Right lobe of liver (tissue), 6 donors: ENCODE measurements around the gene PARVB. TPM values are rescaled to one million over a fixed set of nuclear protein-coding genes. Genes with fewer than 3 reads are reported as not detected.

Experiments used
- ATAC-seq, 4 donors: fragments of 200-7000 bp; cut with Tn5 transposase; one replicate each; pipeline ENCODE4 v1.9.1; 2020; ENCODE audit warnings: mild to moderate bottlenecking in 4 of 4, moderate library complexity in 4 of 4
- DNase-seq, 3 donors: peaks; one replicate each; pipeline ENCODE4 v3.0.0-alpha.2; 2020
- H3K27ac ChIP-seq, 3 donors: fragments of 200-600 bp; one replicate each; pipeline ENCODE4 v1.8.0; 2022
- H3K27me3 ChIP-seq, 2 donors: fragments of 200-600 bp; one replicate each; pipeline ENCODE4 v1.8.0; 2022
- H3K36me3 ChIP-seq, 4 donors: fragments of 200-600 bp; sonication (generic) in 1 of 4; one replicate each; pipeline versions ENCODE4 v1.5.1 to v1.8.0; 2017 to 2022; ENCODE audit warnings: control low read depth in 1 of 4
- H3K4me1 ChIP-seq, 4 donors: fragments of 200-600 bp; sonication (generic) in 1 of 4; one replicate each; pipeline versions ENCODE4 v1.5.1 to v1.8.0; 2017 to 2022; ENCODE audit warnings: control low read depth in 1 of 4
- H3K4me3 ChIP-seq, 3 donors: fragments of 200-600 bp; one replicate each; pipeline ENCODE4 v1.8.0; 2022
- H3K9me3 ChIP-seq, 4 donors: fragments of 200-600 bp; sonication (generic) in 1 of 4; one replicate each; pipeline versions ENCODE4 v1.5.1 to v1.8.0; 2017 to 2022; ENCODE audit warnings: control low read depth in 1 of 4
- CTCF ChIP-seq, 4 donors: fragments of 200-600 bp in 3 of 4; fragments of 450-650 bp in 1 of 4; IDR thresholded peaks; one replicate each; pipeline versions ENCODE4 v1.5.1 to v1.8.0; 2016 to 2022; ENCODE audit warnings: antibody characterized with exemption in 4 of 4, mild to moderate bottlenecking in 2 of 4
- POLR2A ChIP-seq: fragments of 450-650 bp; IDR thresholded peaks from one replicate; pipeline ENCODE4 v1.6.1; 2017; ENCODE audit warnings: antibody characterized with exemption, mild to moderate bottlenecking
- WGBS: methylation state at CpG from one replicate; pipeline ENCODE4 v1.1.6; 2018; ENCODE audit warnings: low coverage, low lambda C conversion rate; ENCODE audit not compliant: insufficient coverage; ENCODE audit errors: missing lambda C conversion rate; 5-methylcytosine and 5-hydroxymethylcytosine counted together
- intact Hi-C, 2 donors: fragments of 100-400 bp; cut with DNase I; formaldehyde crosslinking; loops; one replicate each; pipeline versions ENCODE4 v1.11.2 to v1.14.1; 2022
- total RNA-seq, 6 experiments: library from RNA; depleted of rRNA in 2 of 6; stranded (reverse); fragments of >200 nt in 2 of 6; fragmentation: NEBNext Ultra II Directional in 3 of 6; extraction: Animal tissue kit (Norgen Biotek cat#: 25700) in 3 of 6; gene quantifications; one replicate each; pipeline versions ENCODE4 v1.1.0 to v1.2.4, GENCODE V29; 2016 to 2023
- donor health status: DM: no; HTN: yes; CAD: no.
- donor health status: DM: no; HTN: no; CAD: no.
- donor health status: DM: no; HTN: no; CAD: no.
- donor health status: DM: no; HTN: yes; CAD: no.
- donor health status: DM: no; HTN: yes; CAD: no.

Gene PARVB
- total RNA-seq, 6 experiments from 2014 or later: 14.2 to 21.3 (median 15.2) TPM

GRCh38 chr22:44196241-44196640 lies 172.1 kb downstream of the PARVB start:
- Histone ChIP-seq H3K4me3 (no peak overlapping the region), H3K27ac (no peak overlapping the region), H3K9me3 (no peaks in the 10 kb centered on the region), H3K4me1 (no peaks in the 10 kb centered on the region), H3K36me3 (no peaks in the 10 kb centered on the region), H3K27me3 (no peaks in the 10 kb centered on the region)
- DNase-seq (no peak), ATAC-seq (no peak)
- intact Hi-C loops: no loop called here
- no peak for TF ChIP-seq CTCF (IDR thresholded peaks at IDR 0.05)
- TF ChIP-seq POLR2A: no peak
- 20% methylated on average over 4 of the region's 9 CpGs for WGBS

- no peaks in the 10 kb centered on the region for H3K9me3 ChIP-seq
- ATAC-seq: no peak
- TF ChIP-seq POLR2A (no peak), CTCF (IDR thresholded peaks at IDR 0.05) (no peak)
- no peak overlapping the region for H3K4me3 ChIP-seq
- intact Hi-C loops: no loop called here
- no peaks in the 10 kb centered on the region for H3K36me3 ChIP-seq
- H3K27ac ChIP-seq: no peak overlapping the region
- no peak for DNase-seq
- WGBS: 75% methylated on average over 4 of the region's 10 CpGs
- H3K27me3 ChIP-seq: no peaks in the 10 kb centered on the region
- H3K4me1 ChIP-seq: no peaks in the 10 kb centered on the region
Measured at GRCh38 chr22:44196731-44197131, 172.6 kb downstream of the PARVB start.

- H3K4me3 ChIP-seq: no peak overlapping the region
- no peaks in the 10 kb centered on the region for H3K27me3 ChIP-seq
- H3K27ac ChIP-seq: no peak overlapping the region
- no peaks in the 10 kb centered on the region for H3K4me1 ChIP-seq
- no peak for ATAC-seq
- DNase-seq: no peak
- H3K36me3 ChIP-seq: no peaks in the 10 kb centered on the region
- 62% methylated on average over 2 of the region's 2 CpGs for WGBS
- intact Hi-C loops: no loop called here
- TF ChIP-seq CTCF (IDR thresholded peaks at IDR 0.05): no peak
- no peak for TF ChIP-seq POLR2A
- H3K9me3 ChIP-seq: no peaks in the 10 kb centered on the region
Measured at GRCh38 chr22:44197271-44197670, 173.2 kb downstream of the PARVB start.

GRCh38 chr22:44199164-44199563 lies 175.1 kb downstream of the PARVB start:
- Histone ChIP-seq H3K4me1 (no peaks in the 10 kb centered on the region), H3K36me3 (no peaks in the 10 kb centered on the region), H3K4me3 (no peak overlapping the region), H3K27ac (no peak overlapping the region), H3K9me3 (no peaks in the 10 kb centered on the region), H3K27me3 (no peaks in the 10 kb centered on the region)
- TF ChIP-seq CTCF (IDR thresholded peaks at IDR 0.05) (no peak), POLR2A (no peak)
- DNase-seq (no peak), ATAC-seq (no peak)
- intact Hi-C loops: no loop called here
- WGBS: 67% methylated on average over 2 of the region's 2 CpGs

GRCh38 chr22:44199866-44200265 lies 175.8 kb downstream of the PARVB start:
- WGBS: no CpG with 5 or more reads among the region's 5 CpGs
- Histone ChIP-seq H3K27ac (no peak overlapping the region), H3K36me3 (no peaks in the 10 kb centered on the region), H3K4me1 (no peaks in the 10 kb centered on the region), H3K27me3 (no peaks in the 10 kb centered on the region), H3K4me3 (no peak overlapping the region), H3K9me3 (no peaks in the 10 kb centered on the region)
- TF ChIP-seq CTCF (IDR thresholded peaks at IDR 0.05) (no peak), POLR2A (no peak)
- ATAC-seq: no peak
- DNase-seq: no peak
- intact Hi-C loops: no loop called here
